B cell (primary cell): ENCODE data around the gene TSHR.

ENCODE experiments used
- EZH2 ChIP-seq: IDR thresholded peaks from 2 replicates; pipeline ENCODE4 v1.6.1; 2012; ENCODE audit warnings: borderline replicate concordance, low read depth, mild to moderate bottlenecking, moderate library complexity, low read length; ENCODE audit not compliant: insufficient read depth, poor library complexity, severe bottlenecking
- TF ChIP-seq, protein P1 (sequence below): fragments of 200-600 bp; IDR thresholded peaks from one replicate; pipeline ENCODE4 v1.8.0; 2022; ENCODE audit warnings: antibody characterized with exemption, mild to moderate bottlenecking

GRCh38 chr14:81164167-81164774 is 208.8 kb downstream of the TSHR start:
- TF ChIP-seq, protein P1, sequence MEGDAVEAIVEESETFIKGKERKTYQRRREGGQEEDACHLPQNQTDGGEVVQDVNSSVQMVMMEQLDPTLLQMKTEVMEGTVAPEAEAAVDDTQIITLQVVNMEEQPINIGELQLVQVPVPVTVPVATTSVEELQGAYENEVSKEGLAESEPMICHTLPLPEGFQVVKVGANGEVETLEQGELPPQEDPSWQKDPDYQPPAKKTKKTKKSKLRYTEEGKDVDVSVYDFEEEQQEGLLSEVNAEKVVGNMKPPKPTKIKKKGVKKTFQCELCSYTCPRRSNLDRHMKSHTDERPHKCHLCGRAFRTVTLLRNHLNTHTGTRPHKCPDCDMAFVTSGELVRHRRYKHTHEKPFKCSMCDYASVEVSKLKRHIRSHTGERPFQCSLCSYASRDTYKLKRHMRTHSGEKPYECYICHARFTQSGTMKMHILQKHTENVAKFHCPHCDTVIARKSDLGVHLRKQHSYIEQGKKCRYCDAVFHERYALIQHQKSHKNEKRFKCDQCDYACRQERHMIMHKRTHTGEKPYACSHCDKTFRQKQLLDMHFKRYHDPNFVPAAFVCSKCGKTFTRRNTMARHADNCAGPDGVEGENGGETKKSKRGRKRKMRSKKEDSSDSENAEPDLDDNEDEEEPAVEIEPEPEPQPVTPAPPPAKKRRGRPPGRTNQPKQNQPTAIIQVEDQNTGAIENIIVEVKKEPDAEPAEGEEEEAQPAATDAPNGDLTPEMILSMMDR, result peak; percentile 31
- no peak for TF ChIP-seq EZH2
